GM04503 (cell line): ENCODE results near the gene SCUBE3.

Experiments
- DNase-seq: peaks from one replicate; pipeline ENCODE4 v3.0.0-alpha.2; 2012; ENCODE audit warnings: low read depth

Gene SCUBE3

DNA sequence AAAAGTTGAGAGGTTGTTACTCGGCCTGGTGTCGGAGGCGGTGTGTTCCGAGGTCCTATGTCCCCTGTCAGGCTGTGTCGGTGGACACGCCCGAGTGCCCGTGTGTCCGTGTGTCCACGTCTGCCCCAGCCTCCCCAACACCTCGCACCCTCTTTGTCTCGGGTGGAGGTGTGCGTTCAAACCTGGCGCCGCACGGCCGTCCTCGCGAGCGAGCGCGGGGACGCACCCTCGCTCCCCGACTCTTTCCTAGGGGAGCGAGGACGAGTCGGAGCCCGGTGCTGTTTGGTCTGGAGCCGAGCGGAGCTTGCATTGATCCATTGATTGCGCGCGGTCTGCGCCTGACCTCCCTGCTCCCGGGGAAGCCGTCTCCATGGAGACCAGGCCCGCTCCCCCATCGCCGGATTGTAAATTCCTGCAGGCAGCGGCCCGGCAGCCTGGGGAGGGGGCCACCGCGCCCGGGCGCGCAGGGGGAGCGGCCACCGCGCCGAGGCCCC, 411 bp upstream of the SCUBE3 start:
- DNase-seq: no peak

DNA sequence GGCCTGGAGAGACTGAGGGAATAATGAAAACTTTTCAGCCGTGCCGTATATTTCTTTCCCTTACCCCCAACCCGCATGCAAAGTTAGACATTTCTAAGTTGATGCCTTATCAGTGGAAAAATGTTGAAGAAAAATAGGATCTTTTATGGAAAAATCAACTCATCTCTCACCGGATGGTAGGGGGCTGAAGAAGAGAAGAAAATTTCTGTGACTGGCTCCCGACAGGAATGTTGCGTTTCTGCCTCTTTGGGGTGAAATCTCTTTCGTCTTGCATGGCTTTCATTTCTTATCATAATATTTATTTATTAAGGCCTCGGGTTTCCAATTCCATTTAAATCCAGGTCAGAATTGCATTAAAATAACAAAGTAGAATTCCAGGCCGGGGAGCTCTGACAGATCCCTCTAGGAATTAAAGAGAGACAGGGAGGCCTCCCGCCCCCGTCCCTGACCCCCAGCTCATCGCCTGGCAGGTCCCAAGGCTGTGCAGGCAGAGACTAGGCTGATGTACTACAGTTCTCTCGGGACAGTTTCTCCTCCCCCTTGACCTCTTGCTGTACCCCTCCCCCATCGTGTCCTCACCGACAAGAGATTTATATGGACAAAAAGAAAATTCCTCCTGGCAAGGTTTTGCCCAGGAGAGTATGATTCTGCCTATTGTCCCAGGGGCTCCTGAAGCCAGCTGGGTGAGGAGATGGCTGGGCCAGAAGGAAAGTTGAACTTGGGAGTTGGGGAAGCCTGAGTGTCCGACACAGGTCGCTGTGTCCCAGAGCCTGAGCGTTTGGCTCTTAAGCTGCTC, 1.3 kb downstream of the SCUBE3 start:
- no peak for DNase-seq

DNA sequence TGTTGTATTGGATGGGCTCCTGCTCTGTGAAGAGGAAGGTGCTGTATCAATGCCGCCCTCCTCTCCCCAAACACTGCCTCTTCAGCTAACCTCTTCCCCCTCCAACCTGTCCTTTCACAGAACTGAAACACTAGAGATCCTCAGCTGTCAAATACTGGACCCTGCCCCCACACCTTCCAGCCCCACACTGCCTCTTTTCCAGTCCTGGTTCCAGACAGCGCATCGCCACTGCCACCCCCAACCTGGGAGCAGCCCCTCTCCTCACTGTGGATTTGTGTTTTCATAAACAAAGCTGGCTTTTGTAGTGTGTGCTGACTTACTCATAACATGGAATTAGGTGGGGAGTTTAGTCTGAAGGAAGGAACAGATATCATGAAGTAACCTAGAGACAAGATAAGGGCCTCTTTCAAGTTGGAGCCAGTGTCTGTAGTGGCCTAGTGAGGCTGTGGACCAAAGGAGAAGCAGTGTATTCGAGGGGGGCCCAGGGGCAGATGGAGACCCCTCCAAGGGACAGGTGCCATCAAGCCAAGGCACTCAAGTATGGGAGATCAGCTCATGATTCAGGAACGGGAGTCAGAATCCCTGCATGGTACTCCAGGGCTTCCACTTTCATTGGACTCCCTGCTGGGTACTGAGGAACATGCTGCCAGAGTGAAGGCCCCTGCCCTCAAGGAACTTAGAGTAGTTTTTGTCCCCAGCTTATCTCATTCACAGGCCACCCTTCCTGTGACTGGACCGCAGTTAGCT, 2.1 kb downstream of the SCUBE3 start:
- DNase-seq: no peak

DNA sequence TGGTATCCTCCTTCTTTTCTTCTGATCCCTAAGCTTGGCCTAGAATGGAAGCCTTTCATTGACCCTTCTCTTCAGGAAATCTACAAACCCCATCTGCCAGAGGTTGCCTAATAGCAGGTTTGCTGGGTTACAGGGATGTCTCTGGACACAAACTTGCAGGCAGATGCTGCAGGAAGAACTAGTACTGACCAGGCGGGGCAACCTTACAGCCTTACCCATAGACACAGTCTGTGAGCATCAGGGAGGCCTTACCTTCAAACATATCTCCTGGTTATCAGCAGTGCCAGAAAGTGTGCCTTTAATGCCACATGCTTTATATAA, 2.6 kb downstream of the SCUBE3 start:
- no peak for DNase-seq

DNA sequence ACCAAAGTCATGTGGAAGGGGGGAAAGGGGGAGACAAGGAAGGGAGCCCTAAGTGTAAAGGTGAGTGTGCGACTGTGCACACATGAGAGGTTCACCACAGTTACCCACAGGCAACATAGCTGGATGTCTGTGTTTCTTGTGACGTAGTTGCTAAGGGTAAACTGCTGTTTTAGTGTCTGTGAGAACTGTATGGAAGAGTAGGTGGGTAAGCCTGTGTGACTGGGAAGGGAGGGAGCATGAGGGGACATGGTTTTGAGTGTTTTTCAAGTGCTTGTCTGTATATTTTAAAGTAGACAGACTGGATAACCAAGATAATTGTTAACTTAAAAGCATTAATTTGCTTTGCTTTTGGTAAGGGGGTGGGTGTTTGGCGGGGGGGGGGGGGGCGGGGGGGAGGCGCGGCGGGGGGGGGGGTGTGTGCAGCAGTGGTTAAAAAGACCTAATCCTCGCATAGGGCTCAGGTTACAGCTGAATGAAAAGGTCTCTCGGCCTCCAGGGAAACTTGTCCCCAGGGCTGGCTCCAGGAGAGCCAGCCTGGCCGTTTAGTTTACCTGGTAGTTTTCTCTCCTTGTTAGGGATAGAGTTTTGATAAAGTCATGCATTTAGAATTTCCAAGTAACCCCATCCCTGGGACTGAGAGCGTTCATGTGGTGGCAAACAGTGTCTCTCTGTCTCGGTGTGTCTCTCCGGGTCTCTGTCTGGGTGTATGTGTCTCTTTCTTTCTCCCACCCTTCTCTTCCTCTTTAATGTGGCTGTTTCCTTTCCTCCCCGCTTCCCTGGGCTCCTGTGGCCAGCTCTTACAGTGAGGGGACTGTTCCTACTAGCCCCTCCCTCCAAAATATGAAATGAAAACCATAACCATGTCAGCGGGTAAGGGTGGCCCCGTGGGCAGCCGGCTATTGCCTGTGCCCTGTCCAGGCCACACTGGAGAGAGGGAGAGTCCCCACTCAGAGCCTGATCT, 3.4 kb downstream of the SCUBE3 start:
- DNase-seq: no peak

DNA sequence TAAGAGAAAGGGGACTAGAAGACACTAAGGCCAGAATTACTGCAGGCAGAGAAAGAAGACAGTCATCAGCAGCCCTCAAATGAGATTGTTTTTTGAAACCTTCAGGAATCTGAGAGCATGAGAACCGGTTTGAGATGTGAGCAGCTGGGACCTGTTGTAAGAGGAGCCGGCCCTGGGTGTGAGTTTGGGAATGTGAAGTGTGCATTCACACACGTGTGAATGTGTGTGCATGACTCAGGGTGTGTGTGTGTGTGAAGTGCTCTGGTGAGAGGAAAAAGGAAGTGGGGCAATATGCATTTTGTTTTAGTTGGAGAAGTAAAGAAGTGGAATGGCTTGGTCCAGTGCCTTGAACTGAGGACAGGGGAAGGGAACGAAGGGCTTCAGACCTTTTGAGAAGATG, 4.3 kb downstream of the SCUBE3 start:
- no peak for DNase-seq

DNA sequence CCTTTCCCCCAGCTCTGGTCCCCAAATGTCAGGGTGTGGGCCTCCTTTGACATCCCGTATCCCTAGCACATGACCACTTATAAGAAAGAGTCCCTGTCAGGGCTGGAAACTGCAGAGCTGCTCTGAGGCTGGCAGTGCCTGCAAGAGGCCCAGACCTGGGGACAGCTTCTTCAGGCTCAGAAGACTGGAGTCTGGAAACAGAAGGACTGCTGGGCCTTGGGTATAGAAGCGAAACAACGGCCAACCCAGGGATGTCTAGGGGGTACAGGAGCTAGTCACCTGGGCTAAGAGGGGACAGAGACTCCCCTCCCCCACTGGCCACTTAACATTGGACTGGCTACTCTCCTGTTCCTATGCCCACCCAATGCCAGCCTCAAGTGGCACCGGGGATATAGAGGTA, 4.7 kb downstream of the SCUBE3 start:
- DNase-seq: no peak

DNA sequence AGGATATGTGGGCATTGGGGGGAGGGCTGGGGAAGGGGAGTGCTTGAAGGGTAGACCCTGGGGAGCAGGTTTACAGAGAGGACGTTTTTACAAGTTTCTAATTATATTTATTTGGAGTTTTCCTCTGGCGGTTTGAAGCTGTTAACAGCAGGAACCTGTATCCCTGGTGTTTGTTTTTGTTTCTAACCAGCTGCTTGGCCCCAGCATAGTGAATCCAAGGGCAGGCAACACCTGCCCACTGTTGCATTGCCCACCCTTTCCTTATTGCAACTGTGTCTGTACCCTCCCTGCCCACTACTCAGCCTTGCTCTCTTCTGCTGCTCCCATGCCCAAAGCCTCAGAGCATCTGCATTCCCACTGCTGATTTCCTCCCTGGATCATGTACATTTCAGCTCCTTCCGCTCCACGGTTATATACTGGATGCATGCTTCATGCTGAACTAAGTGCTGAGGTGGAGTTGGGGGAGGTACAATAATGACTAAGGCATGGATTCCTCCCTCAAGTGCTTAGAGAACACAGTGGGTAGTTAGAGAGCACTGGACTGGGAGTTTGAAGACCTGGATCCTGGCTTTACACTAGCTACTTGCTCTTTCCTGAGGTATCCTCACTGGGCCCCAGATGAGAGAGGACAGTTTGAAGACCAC, 6.0 kb downstream of the SCUBE3 start:
- no peak for DNase-seq

DNA sequence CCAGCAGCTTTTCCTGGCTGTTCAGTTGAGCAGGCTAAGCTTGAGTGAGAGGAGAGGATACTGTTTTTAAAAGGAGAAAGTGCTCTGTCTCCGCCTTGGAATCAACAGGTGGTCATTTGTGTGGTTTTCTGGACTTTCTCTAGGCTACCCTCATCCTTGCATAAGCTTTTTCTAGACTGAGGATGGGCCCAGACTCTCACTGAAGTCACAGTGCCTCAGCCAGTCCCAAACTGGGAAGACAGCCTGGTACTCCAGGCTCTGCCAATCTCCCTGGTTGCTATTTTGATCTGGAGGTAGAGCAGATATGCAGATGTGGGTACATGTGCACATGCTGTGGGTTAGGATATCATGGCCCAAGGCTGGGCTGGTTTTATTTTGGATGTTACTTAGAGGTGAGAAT, 7.0 kb downstream of the SCUBE3 start:
- no peak for DNase-seq

DNA sequence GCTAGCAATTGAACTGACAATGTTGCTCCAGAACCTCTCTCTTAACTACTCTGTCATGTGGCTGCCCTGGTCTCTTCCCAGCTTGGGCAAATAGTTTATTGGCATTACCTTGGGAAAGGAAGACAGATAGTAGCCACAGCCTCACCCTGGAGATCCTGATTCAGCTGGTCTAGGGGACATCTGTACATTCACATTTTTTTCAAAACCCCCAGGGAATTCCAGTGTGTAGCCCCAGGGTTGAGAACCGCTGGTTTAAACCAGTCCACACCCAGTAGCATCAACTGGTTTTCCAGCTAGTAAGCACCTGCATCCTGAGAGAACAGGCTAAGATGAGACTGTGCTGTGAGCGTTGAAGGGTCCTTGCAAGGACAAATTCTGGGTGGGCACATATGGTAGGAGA, 9.6 kb downstream of the SCUBE3 start:
- DNase-seq: no peak

DNA sequence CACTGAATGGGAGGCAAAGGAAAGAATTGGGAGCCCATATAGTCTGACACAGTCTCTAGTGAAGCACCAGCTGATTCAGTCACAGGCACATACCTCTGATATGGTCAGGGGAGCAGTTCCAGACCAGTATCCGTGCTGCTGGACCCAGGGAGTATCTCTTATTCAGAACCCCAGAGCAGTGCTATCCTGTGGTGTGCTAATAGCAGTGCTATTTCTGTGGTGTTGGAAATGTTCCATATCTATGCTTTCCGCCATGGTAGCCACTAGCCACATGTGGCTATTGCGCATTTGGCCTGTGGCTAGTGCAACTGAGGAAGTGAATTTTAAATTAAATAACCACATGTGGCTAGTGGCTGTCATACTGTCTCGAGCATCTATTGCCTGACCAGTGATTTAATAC, 11.0 kb downstream of the SCUBE3 start:
- DNase-seq: no peak

DNA sequence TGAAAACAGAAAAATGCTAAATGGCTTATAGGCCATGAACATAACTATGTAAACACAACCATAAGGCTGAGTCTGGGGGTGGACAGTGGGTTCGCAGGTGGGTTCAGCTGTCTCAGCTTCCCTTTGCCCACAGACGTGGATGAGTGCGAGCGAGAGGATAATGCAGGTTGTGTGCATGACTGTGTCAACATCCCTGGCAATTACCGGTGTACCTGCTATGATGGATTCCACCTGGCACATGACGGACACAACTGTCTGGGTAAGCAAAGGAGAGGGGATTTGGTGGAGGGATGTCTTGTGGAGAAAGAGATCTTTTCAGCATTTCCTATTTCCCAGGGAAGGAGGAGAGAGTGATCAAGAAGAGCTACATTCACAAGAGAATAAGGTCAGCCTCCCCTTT, 14.7 kb downstream of the SCUBE3 start:
- DNase-seq: no peak

DNA sequence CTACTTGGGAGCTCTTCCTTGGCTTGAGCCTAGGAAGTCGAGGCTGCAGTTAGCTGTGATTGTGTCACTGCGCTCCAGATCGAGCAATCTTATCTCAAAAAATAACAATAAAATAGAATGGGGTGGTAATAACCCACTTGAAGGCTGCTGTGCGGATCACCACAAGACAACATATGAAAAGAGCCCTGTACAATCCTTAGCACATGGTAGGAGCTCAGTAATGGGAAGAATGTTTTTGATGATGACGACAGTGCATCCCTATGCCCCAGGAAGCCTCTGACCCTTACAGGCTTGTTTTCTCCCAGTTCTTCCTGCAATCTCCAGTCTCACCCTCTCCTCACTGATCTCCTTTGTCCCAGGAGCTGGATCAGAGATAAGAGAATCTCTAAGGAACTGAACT, 15.5 kb downstream of the SCUBE3 start:
- DNase-seq: no peak

DNA sequence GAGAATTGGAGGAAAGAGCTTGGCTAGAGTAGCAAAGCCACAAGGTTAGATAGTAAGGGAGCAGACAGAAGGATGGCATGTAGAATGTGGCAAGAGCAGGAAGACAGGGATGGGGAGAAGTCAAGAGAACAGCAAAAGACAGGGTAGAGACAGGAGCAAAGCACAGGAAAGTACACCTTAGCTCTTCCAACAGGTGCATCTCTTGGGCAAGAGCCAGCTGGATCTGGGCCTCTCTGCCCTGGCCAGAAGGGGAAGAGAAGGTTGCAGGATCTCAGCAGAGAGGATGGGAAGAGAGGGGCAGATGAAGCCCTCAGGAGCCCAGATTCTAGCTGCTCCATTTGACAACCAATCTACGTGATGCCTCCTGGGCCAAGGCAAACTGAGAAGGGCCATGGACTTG, 16.7 kb downstream of the SCUBE3 start:
- DNase-seq: no peak

DNA sequence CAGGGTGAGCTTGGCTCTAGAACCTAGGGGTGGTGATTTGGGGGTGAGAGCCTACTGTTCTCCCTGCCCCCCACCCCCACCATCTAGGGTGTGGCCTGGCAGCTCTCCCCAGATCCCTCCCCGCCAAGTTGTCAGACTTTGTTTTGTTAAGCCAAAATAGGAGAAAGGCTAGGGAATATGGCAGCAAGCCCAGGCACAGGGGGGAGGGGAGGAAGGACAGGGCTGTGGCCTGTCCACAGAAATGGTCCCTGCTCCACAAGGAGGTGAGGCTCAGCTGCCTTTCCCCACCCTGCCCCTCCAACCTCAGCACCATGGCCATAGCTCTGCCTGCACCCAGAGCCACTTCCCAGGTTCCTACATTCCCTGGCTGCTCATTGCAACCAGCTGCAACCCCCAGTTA, 17.2 kb downstream of the SCUBE3 start:
- DNase-seq: no peak

DNA sequence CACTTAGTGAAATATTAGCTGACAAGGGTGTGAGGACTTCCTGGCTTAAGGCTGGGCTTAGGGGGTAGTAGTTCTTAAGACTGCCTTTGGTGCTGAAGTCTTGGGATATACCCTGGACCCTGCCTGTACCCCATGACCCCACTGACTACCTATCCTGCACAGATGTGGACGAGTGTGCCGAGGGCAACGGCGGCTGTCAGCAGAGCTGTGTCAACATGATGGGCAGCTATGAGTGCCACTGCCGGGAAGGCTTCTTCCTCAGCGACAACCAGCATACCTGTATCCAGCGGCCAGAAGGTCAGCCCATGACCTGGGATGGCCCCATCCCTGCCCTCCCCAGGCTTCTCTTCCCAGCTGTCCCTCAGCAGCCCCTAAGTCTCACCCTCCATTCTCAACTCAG, 17.8 kb downstream of the SCUBE3 start:
- DNase-seq: no peak

DNA sequence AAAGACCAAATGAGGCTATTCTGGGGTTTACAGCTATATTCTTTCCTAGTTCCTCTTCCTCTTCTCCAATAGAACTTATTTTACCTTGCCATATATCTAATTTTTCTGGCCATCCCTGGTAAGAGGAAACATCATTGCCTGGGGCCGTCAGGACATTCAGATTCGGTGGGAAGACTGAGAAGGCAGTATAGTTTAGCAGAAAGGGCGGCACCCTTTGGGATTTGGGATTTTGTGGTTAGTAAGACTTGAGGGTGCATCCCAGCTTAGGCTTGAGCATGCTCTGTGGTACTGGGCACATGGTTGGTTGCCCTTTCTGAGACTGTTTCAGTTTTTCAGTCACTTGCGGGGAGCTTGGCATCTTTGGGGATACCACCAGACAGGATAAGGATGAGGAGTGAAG, 21.1 kb downstream of the SCUBE3 start:
- no peak for DNase-seq

DNA sequence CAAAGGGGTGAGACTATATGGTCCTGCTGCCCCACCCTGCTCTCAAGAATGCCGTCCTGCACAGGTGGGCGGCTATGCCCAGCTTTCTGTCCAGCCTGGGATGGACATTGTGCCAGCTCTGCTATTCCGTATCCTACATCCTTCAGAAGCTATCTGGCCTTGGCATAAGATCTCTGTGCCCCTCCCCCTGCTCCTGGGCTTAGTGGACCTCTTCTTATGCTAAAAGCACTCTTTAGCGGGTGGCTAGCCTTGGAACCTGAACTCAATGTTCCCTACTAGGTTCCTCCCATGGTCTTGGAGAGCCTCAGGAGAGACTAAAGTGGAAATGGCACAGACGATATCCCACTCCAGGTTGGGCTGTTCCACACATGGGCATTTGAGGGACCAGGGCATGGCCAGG, 22.5 kb downstream of the SCUBE3 start:
- no peak for DNase-seq

DNA sequence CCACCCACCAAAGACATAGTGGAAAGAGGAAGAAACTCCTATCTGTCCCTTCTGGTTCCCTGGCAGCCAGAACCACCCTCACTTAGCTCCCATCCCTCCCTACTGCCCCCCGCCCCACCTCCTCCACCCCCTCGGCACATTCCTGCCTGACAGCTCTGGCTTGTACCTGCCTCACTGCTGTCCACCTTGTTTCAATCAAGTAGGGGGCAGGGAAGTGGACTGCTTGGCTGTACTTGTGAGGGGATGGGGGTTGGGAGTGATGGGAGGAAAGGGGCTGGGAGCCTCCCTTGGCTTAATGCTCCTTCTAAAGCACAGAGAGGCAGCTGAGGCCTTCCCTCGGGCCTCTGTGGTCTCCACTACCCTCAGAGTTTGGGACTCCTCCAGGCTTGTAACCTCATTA, 23.7 kb downstream of the SCUBE3 start:
- DNase-seq: no peak

DNA sequence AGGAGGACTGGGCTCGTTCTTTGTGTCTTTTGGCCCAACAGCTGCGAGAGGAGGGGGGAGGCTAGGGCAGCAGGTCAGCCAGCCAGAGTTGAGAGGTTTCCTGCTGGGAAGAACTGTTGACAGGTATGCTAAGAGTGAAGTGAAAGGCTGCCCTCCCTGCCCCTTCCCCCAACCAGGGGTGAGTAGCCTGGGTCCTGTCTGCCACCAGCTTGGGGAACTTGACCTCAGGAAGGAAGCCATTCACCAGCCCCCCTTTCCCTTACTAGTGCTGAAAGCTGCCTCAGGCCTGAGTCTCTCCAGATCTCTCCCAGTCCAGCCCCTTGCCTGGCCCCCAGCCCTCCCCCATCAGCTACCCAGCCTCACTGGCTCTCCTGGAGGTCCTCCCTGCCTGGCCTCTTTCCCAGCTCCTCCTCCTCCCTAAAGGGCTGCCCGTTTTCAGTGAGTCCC, 25.1 kb downstream of the SCUBE3 start:
- no peak for DNase-seq

DNA sequence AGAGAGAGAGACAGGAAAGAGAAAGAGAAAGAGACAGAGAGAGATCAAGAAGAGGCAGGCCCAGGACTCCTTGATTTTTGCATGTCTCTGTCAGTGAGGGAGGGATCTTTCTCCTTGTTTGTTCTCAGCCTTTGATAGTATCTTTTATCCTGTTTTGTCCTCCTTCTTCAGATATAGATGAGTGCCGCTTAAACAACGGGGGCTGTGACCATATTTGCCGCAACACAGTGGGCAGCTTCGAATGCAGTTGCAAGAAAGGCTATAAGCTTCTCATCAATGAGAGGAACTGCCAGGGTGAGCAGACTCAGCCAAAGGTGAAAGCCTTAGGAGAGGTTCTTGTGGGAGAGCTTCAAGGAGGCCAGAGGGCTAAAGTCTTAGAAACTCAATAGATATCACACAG, 25.8 kb downstream of the SCUBE3 start:
- no peak for DNase-seq
